HCT116 (cell line): Measurements from ENCODE around the gene ELF1. TPM values are rescaled to one million over a fixed set of nuclear protein-coding genes. Genes with fewer than 3 reads are reported as not detected.

Experiments used
- ATAC-seq: fragments of 200-7000 bp; cut with Tn5 transposase; 2 replicates; pipeline ENCODE4 v1.9.1; 2020; ENCODE audit warnings: mild to moderate bottlenecking, moderate library complexity
- BruUV-seq: library from RNA; stranded (reverse); fragments of 400-500 nt; replicated peaks from 2 replicates; lab custom pipeline; 2021; lab: Mats Ljungman, UMichigan
- CTCF ChIA-PET: fragments of 300-600 bp; sonication (Branson Sonifier 250); formaldehyde crosslinking; loops from one replicate; lab custom pipeline; 2021; ENCODE audit warnings: antibody characterized with exemption; lab: Charles Lee
- POLR2A ChIA-PET: fragments of 300-600, 350-600 bp; sonication (Branson Sonifier 250); formaldehyde crosslinking; loops from one replicate; lab custom pipeline; 2021; ENCODE audit warnings: antibody characterized with exemption; lab: Charles Lee
- RAD21 ChIA-PET, 2 experiments: fragments of 300-600 bp; sonication (Branson Sonifier 250); formaldehyde crosslinking; loops; one replicate each; lab custom pipeline; 2023; ENCODE audit warnings: low total read pairs in 2 of 2; ENCODE audit not compliant: uncharacterized antibody in 2 of 2, unreplicated experiment in 2 of 2, low non-redundant PET in 1 of 2; lab: Charles Lee
- DNase-seq: peaks from one replicate; pipeline ENCODE4 v3.0.0-alpha.2; 2010; ENCODE audit warnings: low read depth, low spot score
- H2AFZ ChIP-seq: fragments of 200-600 bp; shearing (Covaris generic), sonication (generic); 2 replicates; pipeline ENCODE4 v1.6.1; 2017; ENCODE audit warnings: low read depth, mixed run types, mixed read lengths, antibody characterized with exemption, low read length; ENCODE audit not compliant: poor library complexity, severe bottlenecking
- H3K27ac ChIP-seq: 2 replicates; pipeline ENCODE4 v1.5.1; 2012; ENCODE audit warnings: low read depth, low read length
- H3K27me3 ChIP-seq: fragments of 200-600 bp; sonication (generic); 2 replicates; pipeline ENCODE4 v1.6.1; 2016; ENCODE audit warnings: mixed run types, low read length, mixed read lengths; ENCODE audit not compliant: insufficient read depth
- H3K36me3 ChIP-seq, 2 experiments: fragments of 200-500 bp in 1 of 2; fragments of 200-600 bp in 1 of 2; sonication (Bioruptor generic) in 1 of 2; sonication (generic) in 1 of 2; 2 replicates each; pipeline versions ENCODE4 v1.5.1 to v1.6.1; 2014 to 2016; ENCODE audit warnings: low read length in 2 of 2, inconsistent platforms in 1 of 2, mixed read lengths in 1 of 2, mixed run types in 1 of 2; ENCODE audit not compliant: insufficient read depth in 2 of 2, control insufficient read depth in 1 of 2
- H3K4me1 ChIP-seq, 2 experiments: fragments of 200-600 bp in 1 of 2; sonication (generic) in 1 of 2; 2 replicates each; pipeline versions ENCODE4 v1.5.1 to v1.6.1; 2012 to 2017; ENCODE audit warnings: low read length in 2 of 2, inconsistent platforms in 1 of 2, mild to moderate bottlenecking in 1 of 2, mixed read lengths in 1 of 2, mixed run types in 1 of 2, moderate library complexity in 1 of 2; ENCODE audit not compliant: insufficient read depth in 2 of 2, control insufficient read depth in 1 of 2
- H3K4me2 ChIP-seq: fragments of 200-600 bp; sonication (generic); 2 replicates; pipeline ENCODE4 v1.6.1; 2017; ENCODE audit warnings: mixed run types, low read length, mixed read lengths
- H3K4me3 ChIP-seq, 2 experiments: fragments of 200-600 bp in 1 of 2; sonication (generic) in 1 of 2; replicated peaks in 1 of 2; 2 replicates each; pipeline ENCODE4 v1.5.1; 2011 to 2016; ENCODE audit warnings: low read length in 2 of 2, control low read depth in 1 of 2, low read depth in 1 of 2, mild to moderate bottlenecking in 1 of 2, mixed read lengths in 1 of 2, mixed run types in 1 of 2
- H3K79me2 ChIP-seq: fragments of 200-600 bp; sonication (generic); 2 replicates; pipeline ENCODE4 v1.6.1; 2017; ENCODE audit warnings: mild to moderate bottlenecking, mixed run types, low read length, moderate library complexity, mixed read lengths; ENCODE audit not compliant: insufficient read depth
- H3K9ac ChIP-seq: fragments of 200-600 bp; sonication (generic); 2 replicates; pipeline ENCODE4 v1.6.1; 2016; ENCODE audit warnings: low read length, mixed read lengths
- H3K9me2 ChIP-seq: fragments of 200-600 bp; sonication (generic), shearing (Covaris generic); 2 replicates; pipeline ENCODE4 v1.6.1; 2017; ENCODE audit warnings: mixed run types, mild to moderate bottlenecking, moderate library complexity; ENCODE audit not compliant: insufficient read depth
- H3K9me3 ChIP-seq, 2 experiments: fragments of 200-500 bp in 1 of 2; fragments of 200-600 bp in 1 of 2; sonication (Bioruptor generic) in 1 of 2; sonication (generic) in 1 of 2; 2 replicates each; pipeline ENCODE4 v1.6.1; 2014 to 2017; ENCODE audit warnings: low read length in 2 of 2, mixed read lengths in 2 of 2, inconsistent platforms in 1 of 2, low read depth in 1 of 2, mild to moderate bottlenecking in 1 of 2, mixed run types in 1 of 2, moderate library complexity in 1 of 2; ENCODE audit not compliant: control insufficient read depth in 1 of 2, insufficient read depth in 1 of 2
- H4K20me1 ChIP-seq: fragments of 200-600 bp; sonication (generic), shearing (Covaris generic); 2 replicates; pipeline ENCODE4 v1.6.1; 2017; ENCODE audit warnings: mixed run types, mild to moderate bottlenecking, moderate library complexity; ENCODE audit not compliant: insufficient read depth
- ATF3 ChIP-seq: IDR thresholded peaks from 2 replicates; pipeline ENCODE4 v1.6.1; 2012
- CBX3 ChIP-seq: IDR thresholded peaks from 2 replicates; pipeline ENCODE4 v1.6.1; 2012; ENCODE audit warnings: low read depth
- EZH2 ChIP-seq: fragments of 200-600 bp; sonication (generic); IDR thresholded peaks from 2 replicates; pipeline ENCODE4 v1.6.1; 2017; ENCODE audit warnings: antibody characterized with exemption, mixed run types
- EZH2phosphoT487 ChIP-seq: fragments of 200-600 bp; IDR thresholded peaks from 2 replicates; pipeline ENCODE4 v1.6.1; 2018; ENCODE audit warnings: antibody characterized with exemption, borderline replicate concordance
- FOSL1 ChIP-seq: IDR thresholded peaks from 2 replicates; pipeline ENCODE4 v1.6.1; 2012; ENCODE audit warnings: low read depth
- POLR2A ChIP-seq: IDR thresholded peaks from 2 replicates; pipeline ENCODE4 v1.7.0; 2011; ENCODE audit warnings: borderline replicate concordance; ENCODE audit not compliant: insufficient read depth, insufficient read length; ENCODE audit errors: extremely low read depth
- RAD21 ChIP-seq: IDR thresholded peaks from 2 replicates; pipeline ENCODE4 v1.6.1; 2012; ENCODE audit warnings: low read depth, mild to moderate bottlenecking
- SP1 ChIP-seq: IDR thresholded peaks from 2 replicates; pipeline ENCODE4 v1.6.1; 2012; ENCODE audit warnings: low read depth
- SRF ChIP-seq: IDR thresholded peaks from 2 replicates; pipeline ENCODE4 v1.6.1; 2012; ENCODE audit warnings: low read depth
- TCF7L2 ChIP-seq: IDR thresholded peaks from 2 replicates; pipeline ENCODE4 v1.7.0; 2011; ENCODE audit warnings: borderline replicate concordance, inconsistent platforms; ENCODE audit not compliant: insufficient read depth, insufficient read length; ENCODE audit errors: extremely low read depth
- ZFX ChIP-seq: fragments of 450-650 bp; IDR thresholded peaks from 2 replicates; pipeline ENCODE4 v1.6.1; 2017
- intact Hi-C: fragments of 100-400 bp; cut with micrococcal nuclease; formaldehyde crosslinking; loops from 2 replicates; pipeline ENCODE4 v1.10.0; 2022
- total RNA-seq: library from RNA; stranded (reverse); gene quantifications from one replicate; pipeline ENCODE4 v1.2.1, GENCODE V29; 2021; ENCODE audit not compliant: unreplicated experiment
- TF ChIP-seq, protein P1 (sequence below): IDR thresholded peaks from 2 replicates; pipeline ENCODE4 v1.6.1; 2012
- TF ChIP-seq, protein P2 (sequence below), 3 experiments: fragments of 200-600 bp in 1 of 3; sonication (generic) in 1 of 3; IDR thresholded peaks in 2 of 3; conservative IDR thresholded peaks in 1 of 3; 2 replicates each; pipeline ENCODE4 v1.5.1; 2012 to 2017; ENCODE audit warnings: low read depth in 2 of 3, low read length in 2 of 3, antibody characterized with exemption in 1 of 3, borderline replicate concordance in 1 of 3, control low read depth in 1 of 3, mild to moderate bottlenecking in 1 of 3, mixed read lengths in 1 of 3, mixed run types in 1 of 3, moderate library complexity in 1 of 3; ENCODE audit not compliant: insufficient read depth in 1 of 3

ELF1 gene
- total RNA-seq, 1 experiment from 2014 or later: 30.0 TPM

DNA sequence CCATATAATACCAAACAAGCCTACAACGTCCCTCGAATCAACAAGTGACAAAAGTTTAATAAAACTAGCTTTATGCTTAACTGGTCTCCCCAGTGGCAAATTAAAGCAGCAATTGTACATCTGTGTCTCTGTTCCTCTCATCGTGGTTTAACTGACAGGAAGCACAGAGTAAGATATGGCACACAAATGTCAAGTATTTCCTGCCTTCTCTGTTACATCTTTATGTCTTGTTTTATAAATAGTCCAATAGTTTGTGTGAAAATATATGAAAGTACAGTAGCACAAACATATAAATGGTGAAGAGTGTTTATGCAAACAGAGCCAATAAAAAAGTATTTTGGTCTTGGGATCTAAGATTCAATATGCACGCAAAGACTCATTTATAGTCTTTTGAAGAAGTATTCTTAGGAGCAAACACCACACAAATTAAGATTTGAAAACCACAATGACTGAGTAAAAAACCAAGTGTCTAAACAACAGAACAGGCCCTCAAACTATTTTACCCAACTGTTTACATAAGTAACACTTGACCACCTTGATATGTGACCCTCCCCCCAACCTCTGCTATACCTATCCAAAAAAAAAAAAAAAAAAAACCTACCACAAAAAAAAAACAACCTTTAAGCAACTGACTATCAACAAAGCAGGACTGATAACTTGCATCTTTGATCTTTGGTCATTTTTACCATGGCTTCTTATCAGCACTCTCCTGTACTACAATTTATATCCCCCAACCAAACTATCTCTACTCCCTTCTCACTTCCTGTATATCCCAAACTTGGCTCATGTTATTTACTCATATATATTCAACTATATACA lies 14.0 kb downstream of the ELF1 start:
- POLR2A ChIA-PET: no interaction called here
- intact Hi-C loops: no loop called here
- ATAC-seq (no peak), DNase-seq (no peak)
- H2AFZ ChIP-seq: no peak overlapping the region
- no peak overlapping the region for H3K27ac ChIP-seq
- no peaks in the 10 kb centered on the region for H3K27me3 ChIP-seq
- no peak overlapping the region for H3K4me2 ChIP-seq
- no peak for TF ChIP-seq TCF7L2
- TF ChIP-seq POLR2A: no peak
- TF ChIP-seq, protein P1, sequence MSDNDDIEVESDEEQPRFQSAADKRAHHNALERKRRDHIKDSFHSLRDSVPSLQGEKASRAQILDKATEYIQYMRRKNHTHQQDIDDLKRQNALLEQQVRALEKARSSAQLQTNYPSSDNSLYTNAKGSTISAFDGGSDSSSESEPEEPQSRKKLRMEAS: no peak
- TF ChIP-seq, protein P2, sequence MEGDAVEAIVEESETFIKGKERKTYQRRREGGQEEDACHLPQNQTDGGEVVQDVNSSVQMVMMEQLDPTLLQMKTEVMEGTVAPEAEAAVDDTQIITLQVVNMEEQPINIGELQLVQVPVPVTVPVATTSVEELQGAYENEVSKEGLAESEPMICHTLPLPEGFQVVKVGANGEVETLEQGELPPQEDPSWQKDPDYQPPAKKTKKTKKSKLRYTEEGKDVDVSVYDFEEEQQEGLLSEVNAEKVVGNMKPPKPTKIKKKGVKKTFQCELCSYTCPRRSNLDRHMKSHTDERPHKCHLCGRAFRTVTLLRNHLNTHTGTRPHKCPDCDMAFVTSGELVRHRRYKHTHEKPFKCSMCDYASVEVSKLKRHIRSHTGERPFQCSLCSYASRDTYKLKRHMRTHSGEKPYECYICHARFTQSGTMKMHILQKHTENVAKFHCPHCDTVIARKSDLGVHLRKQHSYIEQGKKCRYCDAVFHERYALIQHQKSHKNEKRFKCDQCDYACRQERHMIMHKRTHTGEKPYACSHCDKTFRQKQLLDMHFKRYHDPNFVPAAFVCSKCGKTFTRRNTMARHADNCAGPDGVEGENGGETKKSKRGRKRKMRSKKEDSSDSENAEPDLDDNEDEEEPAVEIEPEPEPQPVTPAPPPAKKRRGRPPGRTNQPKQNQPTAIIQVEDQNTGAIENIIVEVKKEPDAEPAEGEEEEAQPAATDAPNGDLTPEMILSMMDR (IDR thresholded peaks at IDR 0.05 in 2 of 3, conservative IDR thresholded peaks at IDR 0.05 in 1 of 3; ENCODE audit: borderline replicate concordance in 1 of 3, insufficient read depth in 1 of 3, low read depth in 2 of 3, low read length in 2 of 3): no peak
- no peak for TF ChIP-seq EZH2phosphoT487
- no peak for TF ChIP-seq SP1
- TF ChIP-seq EZH2: no peak
- no peak for TF ChIP-seq SRF
- TF ChIP-seq RAD21: no peak
- TF ChIP-seq CBX3: no peak
- TF ChIP-seq FOSL1: no peak
- TF ChIP-seq ATF3: no peak
- TF ChIP-seq ZFX: no peak
- peaks cover 94% of the 10 kb centered on the region for H3K79me2 ChIP-seq
- no TSS peak for BruUV-seq
- H3K4me3 ChIP-seq: no peak overlapping the region
- no peaks in the 10 kb centered on the region for H4K20me1 ChIP-seq
- H3K9me3 ChIP-seq: no peaks in the 10 kb centered on the region
- RAD21 ChIA-PET: interaction anchor here in 1 of 2 experiments (0.5 kb wide), 1 partner anchor 109 kb away, joined by 3 read pairs; no protein-coding TSS in a partner anchor
- H3K4me1 ChIP-seq: peaks cover 6 to 15% of the 10 kb centered on the region in 2 experiments; a peak in 3 of 4 replicates
- H3K36me3 ChIP-seq: no peaks in the 10 kb centered on the region
- H3K9me2 ChIP-seq: no peaks in the 10 kb centered on the region
- H3K9ac ChIP-seq: no peak overlapping the region
- CTCF ChIA-PET: no interaction called here
